ENCODE results near the gene LCOR. TPM values are rescaled to one million over a fixed set of nuclear protein-coding genes. Genes with fewer than 3 reads are reported as not detected.

LCOR gene
- total RNA-seq, 4 donors from 2014 or later: 22.3 to 220 (median 38.5) TPM

- 43 to 79% methylated on average over 1 of the region's 1 CpG for WGBS, 2 donors (ENCODE audit: low coverage in 1 of 2)
- Histone ChIP-seq H3K27ac (no peak overlapping the region), H3K27me3 (no peaks in the 10 kb centered on the region), H3K36me3 (peaks cover 3 to 25% of the 10 kb centered on the region in 2 donors), H3K4me1 (peaks cover 0 to 34% (median 0%) of the 10 kb centered on the region in 3 donors), H3K4me3 (no peak overlapping the region), H3K9me3 (no peaks in the 10 kb centered on the region)
- ATAC-seq: no peak
- no peak for TF ChIP-seq EP300 (IDR thresholded peaks at IDR 0.05)
- TF ChIP-seq CTCF (IDR thresholded peaks at IDR 0.05): no peak
- TF ChIP-seq POLR2A (IDR thresholded peaks at IDR 0.05): no peak
- TF ChIP-seq POLR2AphosphoS5 (IDR thresholded peaks at IDR 0.05): no peak
Measured at GRCh38 chr10:96959733-96960132, 127.6 kb downstream of the LCOR start.

GRCh38 chr10:96960872-96961271 is 128.8 kb downstream of the LCOR start:
- no peak for ATAC-seq
- H3K4me3 ChIP-seq: no peak overlapping the region
- H3K27ac ChIP-seq: no peak overlapping the region
- TF ChIP-seq POLR2A (IDR thresholded peaks at IDR 0.05): no peak
- TF ChIP-seq EP300 (IDR thresholded peaks at IDR 0.05): no peak
- no peak for TF ChIP-seq CTCF (IDR thresholded peaks at IDR 0.05)
- no peak for TF ChIP-seq POLR2AphosphoS5 (IDR thresholded peaks at IDR 0.05)
- WGBS, 2 donors (ENCODE audit: low coverage in 1 of 2): 82 to 95% methylated on average over 2 of the region's 2 CpGs
- H3K4me1 ChIP-seq: peaks cover 0 to 34% (median 0%) of the 10 kb centered on the region in 3 donors
- peaks cover 0 to 13% of the 10 kb centered on the region in 2 donors for H3K36me3 ChIP-seq
- H3K27me3 ChIP-seq: no peaks in the 10 kb centered on the region
- no peaks in the 10 kb centered on the region for H3K9me3 ChIP-seq

GRCh38 chr10:96964131-96964530 is 132.0 kb downstream of the LCOR start:
- H3K27ac ChIP-seq: no peak overlapping the region
- 90% methylated on average over 2 of the region's 2 CpGs; no CpG with 5 or more reads in 1 of the 2 donors for WGBS, 2 donors (ENCODE audit: low coverage in 1 of 2)
- no peak for ATAC-seq
- H3K27me3 ChIP-seq: no peaks in the 10 kb centered on the region
- H3K4me3 ChIP-seq: no peak overlapping the region
- H3K4me1 ChIP-seq: peaks cover 0 to 34% (median 0%) of the 10 kb centered on the region in 3 donors
- H3K9me3 ChIP-seq: no peaks in the 10 kb centered on the region
- H3K36me3 ChIP-seq: peaks cover 0 to 4% of the 10 kb centered on the region in 2 donors
- no peak for TF ChIP-seq POLR2AphosphoS5 (IDR thresholded peaks at IDR 0.05)
- TF ChIP-seq CTCF (IDR thresholded peaks at IDR 0.05): no peak
- no peak for TF ChIP-seq POLR2A (IDR thresholded peaks at IDR 0.05)
- TF ChIP-seq EP300 (IDR thresholded peaks at IDR 0.05): no peak

- Histone ChIP-seq H3K27ac (no peak overlapping the region), H3K4me1 (peaks cover 0 to 8% (median 0%) of the 10 kb centered on the region in 3 donors), H3K27me3 (no peaks in the 10 kb centered on the region), H3K9me3 (no peaks in the 10 kb centered on the region), H3K36me3 (peaks cover 0 to 4% of the 10 kb centered on the region in 2 donors), H3K4me3 (no peak overlapping the region)
- no peak for ATAC-seq
- TF ChIP-seq EP300 (IDR thresholded peaks at IDR 0.05): no peak
- no peak for TF ChIP-seq POLR2A (IDR thresholded peaks at IDR 0.05)
- no peak for TF ChIP-seq CTCF (IDR thresholded peaks at IDR 0.05)
- no peak for TF ChIP-seq POLR2AphosphoS5 (IDR thresholded peaks at IDR 0.05)
Measured at GRCh38 chr10:96967847-96968246, 135.7 kb downstream of the LCOR start.

GRCh38 chr10:96968682-96969423 is 136.8 kb downstream of the LCOR start:
- peaks cover 0 to 4% of the 10 kb centered on the region in 2 donors for H3K36me3 ChIP-seq
- H3K4me3 ChIP-seq: no peak overlapping the region
- WGBS, 2 donors (ENCODE audit: low coverage in 1 of 2): 91 to 93% methylated on average over 4 to 5 of the region's 5 CpGs
- no peaks in the 10 kb centered on the region for H3K4me1 ChIP-seq
- TF ChIP-seq EP300 (IDR thresholded peaks at IDR 0.05) (no peak), CTCF (IDR thresholded peaks at IDR 0.05) (no peak), POLR2A (IDR thresholded peaks at IDR 0.05) (no peak), POLR2AphosphoS5 (IDR thresholded peaks at IDR 0.05) (no peak)
- H3K9me3 ChIP-seq: no peaks in the 10 kb centered on the region
- no peak for ATAC-seq
- no peak overlapping the region for H3K27ac ChIP-seq
- no peaks in the 10 kb centered on the region for H3K27me3 ChIP-seq
